Activated CD4-positive, CD25-positive, alpha-beta regulatory T cell treated with anti-CD3 and anti-CD28 coated beads, Interleukin-2, amount 50 U/mL, for 16 hours (primary cell): ENCODE data around the gene XIST.
A peak's percentile ranks its signal among the peaks of the same experiment; 100 is the strongest.
"Not testable (repeated sequence)": the region's sequence is repeated elsewhere in the genome, so short reads cannot be mapped to it uniquely, and the experiment has no call there.

ENCODE experiments used
- DNase-seq: peaks from one replicate; pipeline ENCODE4 v3.0.0-alpha.2; 2020; ENCODE audit warnings: low read depth, low spot score

XIST gene

GRCh38 chrX:73852467-73852866 is at the start of gene XIST:
Gene XIST (minus strand): TSS chrX:73852714.
- DNase-seq, result no peak

- DNase-seq, result not testable (repeated sequence)
Measured at GRCh38 chrX:73898315-73898714, 45.8 kb upstream of the XIST start.

- not testable (repeated sequence) for DNase-seq
Measured at GRCh38 chrX:73892515-73893090, 40.1 kb upstream of the XIST start.

- DNase-seq, result not testable (repeated sequence)
Measured at GRCh38 chrX:73882260-73882659, 29.7 kb upstream of the XIST start.

GRCh38 chrX:73877687-73878086 is 25.2 kb upstream of the XIST start:
- no peak for DNase-seq

- no peak for DNase-seq
Measured at GRCh38 chrX:73876911-73877310, 24.4 kb upstream of the XIST start.

- DNase-seq, result no peak
Measured at GRCh38 chrX:73868916-73869315, 16.4 kb upstream of the XIST start.

GRCh38 chrX:73867144-73867543 is 14.6 kb upstream of the XIST start:
- no peak for DNase-seq

- no peak for DNase-seq
Measured at GRCh38 chrX:73863852-73864251, 11.3 kb upstream of the XIST start.

GRCh38 chrX:73863268-73863667 is 10.8 kb upstream of the XIST start:
- DNase-seq, result no peak

GRCh38 chrX:73859622-73860021 is 7.1 kb upstream of the XIST start:
- DNase-seq, result no peak

GRCh38 chrX:73855546-73855945 is 3.0 kb upstream of the XIST start:
- peak; percentile 36 for DNase-seq

- no peak for DNase-seq
Measured at GRCh38 chrX:73852022-73852421, 492 bp downstream of the XIST start.

- no peak for DNase-seq
Measured at GRCh38 chrX:73851014-73852009, 1.2 kb downstream of the XIST start.

- no peak for DNase-seq
Measured at GRCh38 chrX:73850124-73851013, 2.1 kb downstream of the XIST start.

GRCh38 chrX:73849073-73849472 is 3.4 kb downstream of the XIST start:
- no peak for DNase-seq

GRCh38 chrX:73847991-73848390 is 4.5 kb downstream of the XIST start:
- no peak for DNase-seq

GRCh38 chrX:73847100-73847499 is 5.4 kb downstream of the XIST start:
- no peak for DNase-seq

GRCh38 chrX:73842541-73843234 is 9.8 kb downstream of the XIST start:
- DNase-seq, result no peak

GRCh38 chrX:73841337-73841736 is 11.2 kb downstream of the XIST start:
- no peak for DNase-seq
